Mesenchymal stem cell (in vitro differentiated cells and primary cell): ENCODE results near the gene LRRIQ1.
A peak's percentile ranks its signal among the peaks of the same experiment; 100 is the strongest.

ENCODE experiments used
- DNase-seq: peaks from one replicate; pipeline ENCODE4 v3.0.0-alpha.2; 2013
- H2AFZ ChIP-seq: one replicate; pipeline ENCODE4 v1.6.1; 2013; ENCODE audit warnings: low read depth, mild to moderate bottlenecking, control low read depth, inconsistent platforms, low read length, moderate library complexity
- H2AK5ac ChIP-seq: 2 replicates; pipeline ENCODE4 v1.6.1; 2013; ENCODE audit warnings: low read length, moderate library complexity, mild to moderate bottlenecking, inconsistent platforms; ENCODE audit not compliant: severe bottlenecking
- H2BK120ac ChIP-seq: one replicate; pipeline ENCODE4 v1.6.1; 2013; ENCODE audit warnings: low read depth, mild to moderate bottlenecking, inconsistent platforms, low read length, moderate library complexity
- H2BK12ac ChIP-seq, 2 experiments: one replicate each; pipeline ENCODE4 v1.6.1; 2013; ENCODE audit warnings: inconsistent platforms in 2 of 2, low read length in 2 of 2, mild to moderate bottlenecking in 2 of 2, moderate library complexity in 2 of 2, control low read depth in 1 of 2
- H2BK15ac ChIP-seq: one replicate; pipeline ENCODE4 v1.6.1; 2013; ENCODE audit warnings: mild to moderate bottlenecking, low read depth, inconsistent platforms; ENCODE audit not compliant: poor library complexity, severe bottlenecking
- H2BK5ac ChIP-seq: 2 replicates; pipeline ENCODE4 v1.6.1; 2013; ENCODE audit warnings: low read depth, mild to moderate bottlenecking, low read length, control low read depth, inconsistent platforms; ENCODE audit not compliant: poor library complexity, severe bottlenecking
- H3K14ac ChIP-seq, 2 experiments: one replicate each; pipeline ENCODE4 v1.6.1; 2013; ENCODE audit warnings: inconsistent platforms in 2 of 2, low read length in 2 of 2, control low read depth in 1 of 2, mild to moderate bottlenecking in 1 of 2, moderate library complexity in 1 of 2
- H3K18ac ChIP-seq, 2 experiments: one replicate each; pipeline ENCODE4 v1.6.1; 2013; ENCODE audit warnings: inconsistent platforms in 2 of 2, low read length in 2 of 2, control low read depth in 1 of 2, low read depth in 1 of 2, mild to moderate bottlenecking in 1 of 2
- H3K23ac ChIP-seq, 2 experiments: one replicate each; pipeline ENCODE4 v1.6.1; 2013; ENCODE audit warnings: inconsistent platforms in 2 of 2, low read length in 2 of 2, mild to moderate bottlenecking in 2 of 2, moderate library complexity in 2 of 2, control low read depth in 1 of 2
- H3K27ac ChIP-seq: 2 replicates; pipeline ENCODE4 v1.5.1; 2013; ENCODE audit warnings: mild to moderate bottlenecking, moderate library complexity, low read length, control low read depth, inconsistent platforms; ENCODE audit not compliant: poor library complexity, severe bottlenecking
- H3K27me3 ChIP-seq, 2 experiments: 2 replicates each; pipeline versions ENCODE4 v1.6.1 to v1.7.0; 2013; ENCODE audit warnings: low read length in 2 of 2, mild to moderate bottlenecking in 2 of 2, moderate library complexity in 2 of 2, control low read depth in 1 of 2, inconsistent platforms in 1 of 2; ENCODE audit not compliant: control insufficient read depth in 1 of 2, insufficient read depth in 1 of 2
- H3K36me3 ChIP-seq, 2 experiments: 2 replicates each; pipeline versions ENCODE4 v1.6.1 to v1.7.0; 2013; ENCODE audit warnings: low read length in 2 of 2, control low read depth in 1 of 2, inconsistent platforms in 1 of 2, low read depth in 1 of 2, mild to moderate bottlenecking in 1 of 2; ENCODE audit not compliant: insufficient read depth in 2 of 2, control insufficient read depth in 1 of 2
- H3K4ac ChIP-seq, 2 experiments: one replicate each; pipeline ENCODE4 v1.6.1; 2013; ENCODE audit warnings: inconsistent platforms in 2 of 2, low read length in 2 of 2, mild to moderate bottlenecking in 2 of 2, moderate library complexity in 2 of 2, control low read depth in 1 of 2, low read depth in 1 of 2
- H3K4me1 ChIP-seq: 2 replicates; pipeline ENCODE4 v1.6.1; 2013; ENCODE audit warnings: low read depth, low read length, control low read depth; ENCODE audit not compliant: control insufficient read depth, insufficient read depth
- H3K4me2 ChIP-seq: 2 replicates; pipeline ENCODE4 v1.6.1; 2013; ENCODE audit warnings: low read length, mild to moderate bottlenecking, inconsistent platforms; ENCODE audit not compliant: poor library complexity, severe bottlenecking
- H3K4me3 ChIP-seq, 2 experiments: 2 replicates each; pipeline versions ENCODE4 v1.5.1 to v1.7.0; 2013; ENCODE audit warnings: low read length in 2 of 2, mild to moderate bottlenecking in 2 of 2, control low read depth in 1 of 2, low read depth in 1 of 2; ENCODE audit not compliant: insufficient read depth in 1 of 2
- H3K79me1 ChIP-seq: replicated peaks from 2 replicates; pipeline ENCODE4 v1.6.1; 2013; ENCODE audit warnings: mild to moderate bottlenecking, control low read depth, low read length, inconsistent platforms; ENCODE audit not compliant: poor library complexity, severe bottlenecking
- H3K9ac ChIP-seq: 2 replicates; pipeline ENCODE4 v1.7.0; 2013; ENCODE audit warnings: mild to moderate bottlenecking, low read length, moderate library complexity
- H3K9me3 ChIP-seq: 2 replicates; pipeline ENCODE4 v1.7.0; 2013; ENCODE audit warnings: mild to moderate bottlenecking, low read length; ENCODE audit not compliant: control insufficient read depth
- H4K8ac ChIP-seq: one replicate; pipeline ENCODE4 v1.6.1; 2013; ENCODE audit warnings: inconsistent platforms, mild to moderate bottlenecking, low read length, moderate library complexity
- H4K91ac ChIP-seq: one replicate; pipeline ENCODE4 v1.6.1; 2013; ENCODE audit warnings: mild to moderate bottlenecking, low read length, inconsistent platforms
- WGBS: methylation state at CpG from one replicate; pipeline ENCODE4 v1.1.7; 2013; ENCODE audit warnings: mixed read lengths; 5-methylcytosine and 5-hydroxymethylcytosine counted together

The LRRIQ1 gene

DNA sequence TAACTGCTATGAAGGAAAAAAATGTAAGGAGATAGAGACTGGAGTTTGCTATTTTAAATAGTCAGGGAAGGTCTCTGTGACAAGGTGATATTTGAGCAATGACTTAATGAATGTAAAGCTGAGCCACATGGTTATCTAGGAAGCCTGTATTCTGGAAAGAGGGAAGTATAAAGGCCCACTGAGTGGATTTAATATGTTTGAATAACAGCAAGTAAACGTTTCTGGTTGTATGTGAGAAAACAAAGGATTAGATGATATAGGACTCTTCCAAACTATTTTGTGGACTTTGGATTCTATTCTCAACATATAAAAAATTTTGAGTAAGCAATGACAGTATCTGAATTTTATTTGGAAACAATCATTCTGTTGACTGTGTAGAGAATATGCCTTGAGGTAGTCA, 5.2 kb downstream of the LRRIQ1 start:
- H3K4me3 ChIP-seq, result no peak overlapping the region
- H2BK12ac ChIP-seq, result no peak overlapping the region
- H3K4me2 ChIP-seq, result no peak overlapping the region
- no peaks in the 10 kb centered on the region for H3K4me1 ChIP-seq
- no peak overlapping the region for H3K27ac ChIP-seq
- no peak overlapping the region for H2AFZ ChIP-seq
- no peaks in the 10 kb centered on the region for H3K36me3 ChIP-seq
- no peaks in the 10 kb centered on the region for H3K9me3 ChIP-seq
- no CpG with 5 or more reads among the region's 1 CpG for WGBS
- no peak overlapping the region for H3K4ac ChIP-seq
- H3K9ac ChIP-seq, result no peak overlapping the region
- H2BK5ac ChIP-seq, result no peak overlapping the region
- no peak for DNase-seq
- H3K14ac ChIP-seq, result no peak overlapping the region
- no peaks in the 10 kb centered on the region for H3K27me3 ChIP-seq
- H2BK120ac ChIP-seq, result no peak overlapping the region
- H2BK15ac ChIP-seq, result no peak overlapping the region
- H4K91ac ChIP-seq, result no peak overlapping the region
- H3K18ac ChIP-seq, result no peak overlapping the region
- no peak overlapping the region for H4K8ac ChIP-seq
- H3K79me1 ChIP-seq, result no peaks in the 10 kb centered on the region
- H3K23ac ChIP-seq, result no peak overlapping the region
- no peak overlapping the region for H2AK5ac ChIP-seq

DNA sequence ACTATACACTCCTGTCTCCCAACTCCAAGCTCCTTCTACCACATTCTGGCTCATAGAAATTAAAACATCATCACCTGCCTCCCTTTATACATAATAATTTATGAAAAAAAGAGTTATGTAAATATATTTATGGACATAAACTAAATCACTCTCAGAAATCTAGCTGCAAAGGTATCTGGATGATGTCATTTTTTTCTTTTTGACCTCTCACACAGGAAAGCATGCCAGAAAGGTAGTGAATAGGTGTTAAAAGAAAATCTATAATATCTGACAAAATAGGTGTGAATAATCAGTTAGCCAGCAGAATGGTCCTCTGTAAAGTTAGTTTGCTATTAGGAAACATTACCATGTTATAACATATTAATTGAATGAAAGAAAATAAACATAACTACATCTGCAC, 7.7 kb downstream of the LRRIQ1 start:
- H3K27me3 ChIP-seq, result no peaks in the 10 kb centered on the region

DNA sequence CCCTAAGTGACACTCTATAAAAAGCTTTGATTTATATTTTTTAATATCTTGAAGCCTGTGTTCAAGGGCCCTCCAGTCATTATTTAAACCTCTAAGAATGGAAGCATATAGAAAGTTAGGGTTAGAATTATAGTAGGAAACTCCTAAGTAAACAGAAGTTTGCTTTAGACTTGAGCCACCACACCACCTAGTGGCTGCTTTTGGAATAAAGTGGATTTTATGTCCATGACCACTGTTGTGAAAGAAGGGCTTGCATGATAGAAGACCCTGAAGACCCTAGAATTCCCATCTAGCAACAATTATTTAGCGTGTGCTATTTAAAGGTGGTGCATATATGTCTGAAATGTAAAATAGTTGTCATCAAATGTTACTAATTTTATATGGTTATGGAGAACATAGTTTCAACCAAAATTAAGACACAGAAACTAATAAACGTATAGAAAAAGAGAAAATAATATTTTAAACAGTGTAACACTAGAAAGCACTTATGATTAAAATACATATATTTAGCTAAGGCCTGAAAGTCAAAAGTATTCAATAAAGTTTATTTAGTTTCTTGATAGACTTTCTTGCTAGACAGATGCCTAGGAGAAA, 21.3 kb downstream of the LRRIQ1 start:
- Histone ChIP-seq H2BK15ac (no peak overlapping the region), H3K23ac (no peak overlapping the region), H3K4me2 (no peak overlapping the region), H3K79me1 (no peaks in the 10 kb centered on the region), H4K8ac (no peak overlapping the region), H3K27me3 (no peaks in the 10 kb centered on the region), H3K9me3 (no peaks in the 10 kb centered on the region), H3K9ac (no peak overlapping the region), H2BK120ac (no peak overlapping the region), H3K18ac (no peak overlapping the region), H3K36me3 (no peaks in the 10 kb centered on the region), H2AFZ (no peak overlapping the region), H3K4me3 (no peak overlapping the region), H2AK5ac (no peak overlapping the region), H2BK5ac (no peak overlapping the region), H4K91ac (no peak overlapping the region), H2BK12ac (no peak overlapping the region), H3K4ac (no peak overlapping the region), H3K27ac (no peak overlapping the region), H3K14ac (no peak overlapping the region), H3K4me1 (no peaks in the 10 kb centered on the region)
- DNase-seq, result peak; percentile 64
- no CpG with 5 or more reads among the region's 2 CpGs for WGBS

More for the DNA sequence above, 7.7 kb downstream of the LRRIQ1 start:
- Histone ChIP-seq H3K4me1 (no peaks in the 10 kb centered on the region), H3K18ac (no peak overlapping the region), H3K23ac (no peak overlapping the region), H3K4me2 (no peak overlapping the region), H2AFZ (no peak overlapping the region), H2BK12ac (no peak overlapping the region), H4K91ac (no peak overlapping the region), H3K9me3 (no peaks in the 10 kb centered on the region), H3K9ac (no peak overlapping the region), H3K79me1 (no peaks in the 10 kb centered on the region), H3K14ac (no peak overlapping the region), H2BK5ac (no peak overlapping the region), H3K4me3 (no peak overlapping the region), H2BK15ac (no peak overlapping the region), H3K4ac (no peak overlapping the region), H3K36me3 (no peaks in the 10 kb centered on the region), H2AK5ac (no peak overlapping the region), H4K8ac (no peak overlapping the region), H2BK120ac (no peak overlapping the region), H3K27ac (no peak overlapping the region)
- DNase-seq, result no peak

DNA sequence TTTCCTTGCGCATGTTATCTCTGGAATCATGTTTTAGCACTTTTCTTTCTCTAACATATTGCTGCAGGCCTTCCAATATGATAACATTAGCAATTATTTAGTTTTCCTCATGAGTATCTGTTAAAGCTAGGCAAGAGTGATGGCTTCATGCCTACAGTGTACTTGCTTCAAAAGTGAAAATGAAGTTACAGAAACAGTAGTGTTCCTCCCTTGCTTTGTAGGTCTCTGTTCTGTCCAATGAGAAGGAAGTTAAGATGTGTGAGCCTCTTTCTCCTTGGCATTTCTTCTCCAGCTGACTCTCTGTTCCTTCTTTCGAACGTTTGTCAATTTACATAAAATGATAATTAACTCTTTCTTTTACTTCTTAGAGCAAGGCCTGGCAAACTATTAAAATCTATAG, 22.2 kb downstream of the LRRIQ1 start:
- 90% methylated on average over 1 of the region's 3 CpGs for WGBS
- Histone ChIP-seq H4K8ac (no peak overlapping the region), H2BK12ac (no peak overlapping the region), H2AFZ (no peak overlapping the region), H3K9me3 (no peaks in the 10 kb centered on the region), H3K23ac (no peak overlapping the region), H3K9ac (peak overlapping the region; percentile 37), H3K14ac (no peak overlapping the region), H3K27me3 (no peaks in the 10 kb centered on the region), H3K4me3 (no peak overlapping the region), H3K36me3 (no peaks in the 10 kb centered on the region), H3K4me2 (no peak overlapping the region), H2BK15ac (no peak overlapping the region), H3K4me1 (no peaks in the 10 kb centered on the region), H3K27ac (no peak overlapping the region), H3K79me1 (no peaks in the 10 kb centered on the region), H4K91ac (no peak overlapping the region), H2BK120ac (no peak overlapping the region), H3K18ac (no peak overlapping the region), H2BK5ac (no peak overlapping the region), H2AK5ac (no peak overlapping the region), H3K4ac (no peak overlapping the region)
- no peak for DNase-seq
